Peyer's patch (tissue), 4 donors: ENCODE measurements around the gene PACRG.

Experiments
- CTCF ChIP-seq, 6 experiments: fragments of 450-650 bp in 4 of 6; fragments of 200-600 bp in 2 of 6; sonication (generic) in 1 of 6; IDR thresholded peaks; one replicate each; pipeline ENCODE4 v1.5.1; 2017 to 2019; ENCODE audit warnings: antibody characterized with exemption in 6 of 6, mild to moderate bottlenecking in 3 of 6, moderate library complexity in 1 of 6
- POLR2A ChIP-seq, 2 donors: fragments of 450-650 bp; IDR thresholded peaks; one replicate each; pipeline ENCODE4 v1.5.1; 2017; ENCODE audit warnings: antibody characterized with exemption in 2 of 2, mild to moderate bottlenecking in 2 of 2, moderate library complexity in 2 of 2

DNA sequence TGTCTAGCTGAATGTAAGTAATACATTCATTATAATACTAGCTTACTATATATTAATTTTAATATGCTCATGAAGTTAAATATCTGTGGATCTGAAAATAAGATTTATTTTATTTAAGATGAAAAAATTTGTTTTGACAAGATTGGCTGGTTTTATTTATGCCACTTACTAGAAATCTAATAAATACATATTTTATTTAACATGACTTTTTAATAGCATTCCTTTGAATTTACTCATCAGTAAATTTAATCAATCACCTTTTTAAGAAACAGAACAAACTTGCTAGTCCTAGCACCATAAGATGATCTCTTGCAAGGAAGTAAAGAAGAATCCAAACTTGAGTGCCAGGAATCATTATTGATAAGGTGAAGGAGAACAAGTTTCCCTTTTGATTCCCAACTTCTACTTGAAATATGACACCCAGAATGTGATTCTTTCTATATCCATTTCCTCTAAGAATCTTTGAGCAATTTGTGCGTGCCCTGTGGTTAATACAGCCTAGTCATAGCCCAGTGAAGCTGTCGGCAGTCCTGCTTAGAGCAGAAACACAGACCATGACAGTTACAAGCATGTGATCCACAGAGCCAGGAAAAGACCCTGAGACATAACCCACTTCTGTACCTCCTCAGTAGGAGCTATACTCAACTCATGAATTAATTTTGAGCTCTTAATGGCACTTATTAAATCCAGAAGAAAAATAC lies 404.4 kb downstream of the PACRG start:
- TF ChIP-seq CTCF (IDR thresholded peaks at IDR 0.05) (no peak), POLR2A (IDR thresholded peaks at IDR 0.05) (no peak)
